GM12878 (cell line): Measurements from ENCODE around the gene BAAT. TPM values are rescaled to one million over a fixed set of nuclear protein-coding genes. Genes with fewer than 3 reads are reported as not detected.

ENCODE experiments used
- ATAC-seq: fragments of 200-7000 bp; cut with Tn5 transposase; 3 replicates; pipeline ENCODE4 v1.9.1; 2020; ENCODE audit warnings: mild to moderate bottlenecking, moderate library complexity
- BruUV-seq: library from RNA; stranded (reverse); fragments of 400-500 nt; replicated peaks from 2 replicates; lab custom pipeline; 2021; lab: Mats Ljungman, UMichigan
- CTCF ChIA-PET: fragments of 300-600 bp; sonication (Branson Sonifier 250); formaldehyde crosslinking; extraction: SDS; loops from one replicate; lab custom pipeline; 2021; ENCODE audit warnings: inconsistent platforms; lab: Yijun Ruan, JAX
- POLR2A ChIA-PET: fragments of 350-600 bp; formaldehyde crosslinking; extraction: SDS; loops from one replicate; lab custom pipeline; 2021; ENCODE audit warnings: inconsistent platforms; lab: Charles Lee
- RAD21 ChIA-PET: fragments of 300-600 bp; sonication (Branson Sonifier 250); formaldehyde crosslinking; loops from one replicate; lab custom pipeline; 2023; ENCODE audit warnings: antibody characterized with exemption; ENCODE audit not compliant: unreplicated experiment; lab: Charles Lee
- SMC1A ChIA-PET: fragments of 300-600 bp; sonication (Branson Sonifier 250); formaldehyde crosslinking; loops from one replicate; lab custom pipeline; 2023; ENCODE audit not compliant: unreplicated experiment, uncharacterized antibody; lab: Charles Lee
- DNase-seq: peaks from one replicate; pipeline ENCODE4 v3.0.0-alpha.2; 2011; ENCODE audit warnings: low read depth, low spot score
- FAIRE-seq: peaks from 3 replicates; lab custom pipeline; 2011; peaks lifted over from hg19 to GRCh38; lab: Jason Lieb, UNC
- H2AFZ ChIP-seq: 2 replicates; pipeline ENCODE4 v1.6.0; 2011; ENCODE audit warnings: low read depth, low read length, control low read depth; ENCODE audit not compliant: control insufficient read depth
- H3K27ac ChIP-seq: 2 replicates; pipeline ENCODE4 v1.5.1; 2011; ENCODE audit warnings: control low read depth; ENCODE audit not compliant: control insufficient read depth, insufficient read depth
- H3K27me3 ChIP-seq, 2 experiments: replicated peaks in 1 of 2; 2 replicates each; pipeline versions ENCODE4 v1.6.0 to v1.6.1; 2011; ENCODE audit warnings: low read length in 1 of 2; ENCODE audit not compliant: control insufficient read depth in 2 of 2, insufficient read depth in 2 of 2
- H3K36me3 ChIP-seq, 2 experiments: 2 replicates each; pipeline ENCODE4 v1.5.1; 2011; ENCODE audit warnings: low read length in 1 of 2; ENCODE audit not compliant: control insufficient read depth in 2 of 2, insufficient read depth in 2 of 2
- H3K4me1 ChIP-seq: 2 replicates; pipeline ENCODE4 v1.6.1; 2011; ENCODE audit warnings: mild to moderate bottlenecking, low read length, moderate library complexity, mixed read lengths; ENCODE audit not compliant: control insufficient read depth, insufficient read depth
- H3K4me2 ChIP-seq: 2 replicates; pipeline ENCODE4 v1.6.0; 2011; ENCODE audit warnings: control low read depth; ENCODE audit not compliant: control insufficient read depth, insufficient read depth
- H3K4me3 ChIP-seq: fragments of 200-600 bp; sonication (generic); 2 replicates; pipeline ENCODE4 v1.5.1; 2016
- H3K79me2 ChIP-seq: 2 replicates; pipeline ENCODE4 v1.6.0; 2011; ENCODE audit warnings: low read length; ENCODE audit not compliant: control insufficient read depth, insufficient read depth
- H3K9ac ChIP-seq: 2 replicates; pipeline ENCODE4 v1.8.0; 2011; ENCODE audit warnings: low read length, control low read depth, mixed read lengths; ENCODE audit not compliant: control insufficient read depth, insufficient read depth
- H3K9me3 ChIP-seq: replicated peaks from 3 replicates; pipeline ENCODE4 v1.5.1; 2011; ENCODE audit warnings: mild to moderate bottlenecking, low read length; ENCODE audit not compliant: control insufficient read depth, insufficient read depth
- H4K20me1 ChIP-seq: 2 replicates; pipeline ENCODE4 v1.6.0; 2011; ENCODE audit not compliant: control insufficient read depth, insufficient read depth
- BCL11A ChIP-seq: IDR thresholded peaks from 2 replicates; pipeline ENCODE4 v1.6.1; 2011; ENCODE audit warnings: low read depth, low read length
- CREB1 ChIP-seq: IDR thresholded peaks from 2 replicates; pipeline ENCODE4 v1.6.1; 2012; ENCODE audit warnings: low read depth, mild to moderate bottlenecking, inconsistent platforms
- EGR1 ChIP-seq, 2 experiments: IDR thresholded peaks; 1 replicate in 1 of 2; 2 replicates in 1 of 2; pipeline ENCODE4 v1.6.1; 2011 to 2012; ENCODE audit warnings: low read depth in 2 of 2, low read length in 2 of 2, borderline replicate concordance in 1 of 2, mild to moderate bottlenecking in 1 of 2, moderate library complexity in 1 of 2
- FOS ChIP-seq: IDR thresholded peaks from 3 replicates; pipeline ENCODE4 v1.6.1; 2011; ENCODE audit warnings: borderline replicate concordance; ENCODE audit not compliant: insufficient read length; ENCODE audit errors: extremely low read depth
- IKZF2 ChIP-seq, 2 experiments: fragments of 450-650 bp; IDR thresholded peaks; 2 replicates each; pipeline ENCODE4 v1.6.1; 2017; ENCODE audit warnings: mild to moderate bottlenecking in 2 of 2, moderate library complexity in 2 of 2
- NFIC ChIP-seq: IDR thresholded peaks from 2 replicates; pipeline ENCODE4 v1.6.1; 2012; ENCODE audit warnings: low read depth, mild to moderate bottlenecking, inconsistent platforms, low read length, moderate library complexity
- PAX5 ChIP-seq: IDR thresholded peaks from 2 replicates; pipeline ENCODE4 v1.6.1; 2011; ENCODE audit warnings: low read depth, low read length, borderline replicate concordance
- RAD21 ChIP-seq: IDR thresholded peaks from 2 replicates; pipeline ENCODE4 v1.6.1; 2011; ENCODE audit warnings: mild to moderate bottlenecking, low read depth, low read length, moderate library complexity; ENCODE audit not compliant: insufficient read depth
- SP1 ChIP-seq: IDR thresholded peaks from one replicate; pipeline ENCODE4 v1.6.1; 2011; ENCODE audit warnings: low read depth, low read length
- SREBF2 ChIP-seq: IDR thresholded peaks from 2 replicates; pipeline ENCODE4 v1.6.1; 2012; ENCODE audit warnings: mild to moderate bottlenecking, low read length
- WGBS: methylation state at CpG from one replicate; pipeline ENCODE4 v1.1.6; 2016; ENCODE audit warnings: low lambda C conversion rate; ENCODE audit not compliant: insufficient replicate concordance, insufficient coverage; ENCODE audit errors: missing lambda C conversion rate; 5-methylcytosine and 5-hydroxymethylcytosine counted together
- in situ Hi-C: fragments of 300-500 bp; cut with MboI; formaldehyde crosslinking; loops from 9 replicates; pipeline ENCODE4 v1.14.3; 2018; ENCODE audit warnings: mixed read lengths
- intact Hi-C: fragments of 100-400 bp; cut with micrococcal nuclease; formaldehyde crosslinking; loops from one replicate; pipeline ENCODE4 v1.14.2; 2022; ENCODE audit not compliant: unreplicated experiment
- polyA plus RNA-seq, 11 experiments: library from polyadenylated mRNA; depleted of rRNA in 4 of 11; unstranded in 6 of 11; stranded (reverse) in 5 of 11; fragments of >200 nt; fragmentation: Nextera tagmentation in 4 of 11; fragmentation: Illumina TruSeq in 1 of 11; extraction: Ambion mirVana in 4 of 11; extraction: Trizol in 1 of 11; gene quantifications; 1 replicate in 1 of 11; 2 replicates in 10 of 11; pipeline versions ENCODE4 v1.2.1 to v1.2.3, GENCODE V29; 2011 to 2016; ENCODE audit warnings: inconsistent platforms in 2 of 11, missing spikeins in 2 of 11, low read depth in 1 of 11
- total RNA-seq, 4 experiments: library from RNA; depleted of rRNA in 3 of 4; stranded (reverse); fragments of >200 nt in 3 of 4; fragmentation: Illumina TruSeq in 1 of 4; extraction: Trizol in 1 of 4; gene quantifications; 2 replicates each; pipeline versions ENCODE4 v1.2.1 to v1.2.3, GENCODE V29; 2013 to 2021
- TF ChIP-seq, protein P1 (sequence below): IDR thresholded peaks from 2 replicates; pipeline ENCODE4 v1.6.1; 2012; ENCODE audit warnings: mild to moderate bottlenecking, low read depth, low read length
- TF ChIP-seq, protein P2 (sequence below): IDR thresholded peaks from 2 replicates; pipeline ENCODE4 v1.6.1; 2011; ENCODE audit warnings: mild to moderate bottlenecking, low read depth, low read length, moderate library complexity; ENCODE audit not compliant: insufficient replicate concordance
- TF ChIP-seq, protein P3 (sequence below): IDR thresholded peaks from 2 replicates; pipeline ENCODE4 v1.6.1; 2011; ENCODE audit warnings: borderline replicate concordance, low read depth, mild to moderate bottlenecking, moderate library complexity, mixed read lengths, low read length; ENCODE audit not compliant: insufficient read depth; ENCODE audit errors: extremely low read length
- TF ChIP-seq, protein P4 (sequence below), 3 experiments: IDR thresholded peaks in 2 of 3; conservative IDR thresholded peaks in 1 of 3; 2 replicates each; pipeline ENCODE4 v1.5.1; 2011; ENCODE audit warnings: low read depth in 3 of 3, low read length in 3 of 3, mild to moderate bottlenecking in 3 of 3, control low read depth in 2 of 3, moderate library complexity in 2 of 3, inconsistent platforms in 1 of 3, mixed read lengths in 1 of 3; ENCODE audit not compliant: control insufficient read depth in 2 of 3, insufficient read depth in 1 of 3; ENCODE audit errors: extremely low read depth in 1 of 3

BAAT gene
- total and polyA plus RNA-seq, 10 of the 15 experiments (the other 5 are each of a cell fraction or from before 2014, with no cell fraction given), result 0.02 to 0.26 (median 0.06) TPM; not detected in 2

DNA sequence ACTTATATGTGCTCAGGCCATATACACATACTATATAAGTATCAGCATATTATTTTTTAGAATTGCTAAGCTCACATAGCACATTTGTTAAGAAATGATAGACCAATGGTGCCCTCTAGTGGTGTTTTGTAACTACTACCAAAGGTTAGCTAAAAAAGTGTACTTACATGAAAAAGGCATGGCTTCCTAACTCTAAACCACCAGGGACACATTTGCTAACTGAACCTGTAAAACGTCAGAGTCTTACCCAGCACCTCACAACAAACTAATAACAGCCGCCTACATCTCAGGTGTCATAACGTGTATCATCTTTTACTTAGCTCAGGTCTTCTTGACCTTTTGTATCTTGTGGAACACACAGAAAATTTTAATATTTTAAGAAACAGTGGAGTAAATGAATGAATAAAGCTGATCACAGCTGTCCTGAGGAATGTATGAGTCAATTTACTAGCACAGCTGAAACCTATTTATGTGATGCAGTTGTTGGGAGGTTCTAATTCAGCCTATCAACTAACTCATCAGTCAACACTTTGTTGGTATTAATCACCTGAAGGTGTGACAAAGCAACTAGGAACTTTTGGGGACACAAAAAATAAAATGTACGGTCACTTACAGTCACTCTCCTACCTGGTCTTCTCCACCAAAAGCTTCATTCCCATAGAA, 72.9 kb downstream of the BAAT start:
- DNase-seq (peak; percentile 23), FAIRE-seq (no peak), ATAC-seq (peak; percentile 93)
- Histone ChIP-seq H3K4me1 (no peaks in the 10 kb centered on the region), H3K27ac (no peak overlapping the region), H3K36me3 (no peaks in the 10 kb centered on the region), H3K4me2 (no peak overlapping the region), H3K9ac (no peak overlapping the region), H3K9me3 (no peaks in the 10 kb centered on the region), H2AFZ (no peak overlapping the region), H3K4me3 (no peak overlapping the region), H3K27me3 (no peaks in the 10 kb centered on the region), H3K79me2 (no peaks in the 10 kb centered on the region), H4K20me1 (no peaks in the 10 kb centered on the region)
- in situ Hi-C loops (no loop called here), intact Hi-C loops (loop anchor here (1.0 to 2.0 kb wide), 4 partner anchors 193 to 711 kb away; no protein-coding TSS in a partner anchor)
- 0% methylated on average over 4 of the region's 4 CpGs for WGBS
- SMC1A ChIA-PET, result interaction anchor here (0.8 to 2.5 kb wide), 13 partner anchors 10 to 961 kb away, joined by 3 to 18 read pairs (median 3); no protein-coding TSS in a partner anchor
- CTCF ChIA-PET, result interaction anchor here (0.6 to 4.8 kb wide), 30 partner anchors 9 to 1093 kb away, joined by 3 to 56 read pairs (median 4); no protein-coding TSS in a partner anchor
- POLR2A ChIA-PET, result no interaction called here
- BruUV-seq, result no TSS peak
- RAD21 ChIA-PET, result interaction anchor here (0.8 to 1.5 kb wide), 14 partner anchors 12 to 711 kb away, joined by 3 to 32 read pairs (median 5); no protein-coding TSS in a partner anchor
- TF ChIP-seq IKZF2 (IDR thresholded peaks at IDR 0.05) (no peak), RAD21 (peak; percentile 75), CREB1 (no peak), FOS (no peak), PAX5 (no peak), NFIC (no peak), BCL11A (no peak), EGR1 (IDR thresholded peaks at IDR 0.05; ENCODE audit: borderline replicate concordance in 1 of 2, low read depth in 2 of 2, low read length in 2 of 2) (no peak), SP1 (no peak), SREBF2 (no peak)
- TF ChIP-seq, protein P1, sequence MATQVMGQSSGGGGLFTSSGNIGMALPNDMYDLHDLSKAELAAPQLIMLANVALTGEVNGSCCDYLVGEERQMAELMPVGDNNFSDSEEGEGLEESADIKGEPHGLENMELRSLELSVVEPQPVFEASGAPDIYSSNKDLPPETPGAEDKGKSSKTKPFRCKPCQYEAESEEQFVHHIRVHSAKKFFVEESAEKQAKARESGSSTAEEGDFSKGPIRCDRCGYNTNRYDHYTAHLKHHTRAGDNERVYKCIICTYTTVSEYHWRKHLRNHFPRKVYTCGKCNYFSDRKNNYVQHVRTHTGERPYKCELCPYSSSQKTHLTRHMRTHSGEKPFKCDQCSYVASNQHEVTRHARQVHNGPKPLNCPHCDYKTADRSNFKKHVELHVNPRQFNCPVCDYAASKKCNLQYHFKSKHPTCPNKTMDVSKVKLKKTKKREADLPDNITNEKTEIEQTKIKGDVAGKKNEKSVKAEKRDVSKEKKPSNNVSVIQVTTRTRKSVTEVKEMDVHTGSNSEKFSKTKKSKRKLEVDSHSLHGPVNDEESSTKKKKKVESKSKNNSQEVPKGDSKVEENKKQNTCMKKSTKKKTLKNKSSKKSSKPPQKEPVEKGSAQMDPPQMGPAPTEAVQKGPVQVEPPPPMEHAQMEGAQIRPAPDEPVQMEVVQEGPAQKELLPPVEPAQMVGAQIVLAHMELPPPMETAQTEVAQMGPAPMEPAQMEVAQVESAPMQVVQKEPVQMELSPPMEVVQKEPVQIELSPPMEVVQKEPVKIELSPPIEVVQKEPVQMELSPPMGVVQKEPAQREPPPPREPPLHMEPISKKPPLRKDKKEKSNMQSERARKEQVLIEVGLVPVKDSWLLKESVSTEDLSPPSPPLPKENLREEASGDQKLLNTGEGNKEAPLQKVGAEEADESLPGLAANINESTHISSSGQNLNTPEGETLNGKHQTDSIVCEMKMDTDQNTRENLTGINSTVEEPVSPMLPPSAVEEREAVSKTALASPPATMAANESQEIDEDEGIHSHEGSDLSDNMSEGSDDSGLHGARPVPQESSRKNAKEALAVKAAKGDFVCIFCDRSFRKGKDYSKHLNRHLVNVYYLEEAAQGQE, result no peak
- TF ChIP-seq, protein P2, sequence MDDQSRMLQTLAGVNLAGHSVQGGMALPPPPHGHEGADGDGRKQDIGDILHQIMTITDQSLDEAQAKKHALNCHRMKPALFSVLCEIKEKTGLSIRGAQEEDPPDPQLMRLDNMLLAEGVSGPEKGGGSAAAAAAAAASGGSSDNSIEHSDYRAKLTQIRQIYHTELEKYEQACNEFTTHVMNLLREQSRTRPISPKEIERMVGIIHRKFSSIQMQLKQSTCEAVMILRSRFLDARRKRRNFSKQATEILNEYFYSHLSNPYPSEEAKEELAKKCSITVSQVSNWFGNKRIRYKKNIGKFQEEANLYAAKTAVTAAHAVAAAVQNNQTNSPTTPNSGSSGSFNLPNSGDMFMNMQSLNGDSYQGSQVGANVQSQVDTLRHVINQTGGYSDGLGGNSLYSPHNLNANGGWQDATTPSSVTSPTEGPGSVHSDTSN, result no peak
- TF ChIP-seq, protein P3, sequence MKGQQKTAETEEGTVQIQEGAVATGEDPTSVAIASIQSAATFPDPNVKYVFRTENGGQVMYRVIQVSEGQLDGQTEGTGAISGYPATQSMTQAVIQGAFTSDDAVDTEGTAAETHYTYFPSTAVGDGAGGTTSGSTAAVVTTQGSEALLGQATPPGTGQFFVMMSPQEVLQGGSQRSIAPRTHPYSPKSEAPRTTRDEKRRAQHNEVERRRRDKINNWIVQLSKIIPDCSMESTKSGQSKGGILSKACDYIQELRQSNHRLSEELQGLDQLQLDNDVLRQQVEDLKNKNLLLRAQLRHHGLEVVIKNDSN, result no peak
- TF ChIP-seq, protein P4, sequence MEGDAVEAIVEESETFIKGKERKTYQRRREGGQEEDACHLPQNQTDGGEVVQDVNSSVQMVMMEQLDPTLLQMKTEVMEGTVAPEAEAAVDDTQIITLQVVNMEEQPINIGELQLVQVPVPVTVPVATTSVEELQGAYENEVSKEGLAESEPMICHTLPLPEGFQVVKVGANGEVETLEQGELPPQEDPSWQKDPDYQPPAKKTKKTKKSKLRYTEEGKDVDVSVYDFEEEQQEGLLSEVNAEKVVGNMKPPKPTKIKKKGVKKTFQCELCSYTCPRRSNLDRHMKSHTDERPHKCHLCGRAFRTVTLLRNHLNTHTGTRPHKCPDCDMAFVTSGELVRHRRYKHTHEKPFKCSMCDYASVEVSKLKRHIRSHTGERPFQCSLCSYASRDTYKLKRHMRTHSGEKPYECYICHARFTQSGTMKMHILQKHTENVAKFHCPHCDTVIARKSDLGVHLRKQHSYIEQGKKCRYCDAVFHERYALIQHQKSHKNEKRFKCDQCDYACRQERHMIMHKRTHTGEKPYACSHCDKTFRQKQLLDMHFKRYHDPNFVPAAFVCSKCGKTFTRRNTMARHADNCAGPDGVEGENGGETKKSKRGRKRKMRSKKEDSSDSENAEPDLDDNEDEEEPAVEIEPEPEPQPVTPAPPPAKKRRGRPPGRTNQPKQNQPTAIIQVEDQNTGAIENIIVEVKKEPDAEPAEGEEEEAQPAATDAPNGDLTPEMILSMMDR (IDR thresholded peaks at IDR 0.05 in 2 of 3, conservative IDR thresholded peaks at IDR 0.05 in 1 of 3; ENCODE audit: control insufficient read depth in 2 of 3, extremely low read depth in 1 of 3, insufficient read depth in 1 of 3, low read depth in 3 of 3, low read length in 3 of 3), result peak; percentile 46 to 72 (median 65); a peak in 4 of 6 replicates
